ENCODE data around the gene GADL1.

Gene GADL1

DNA sequence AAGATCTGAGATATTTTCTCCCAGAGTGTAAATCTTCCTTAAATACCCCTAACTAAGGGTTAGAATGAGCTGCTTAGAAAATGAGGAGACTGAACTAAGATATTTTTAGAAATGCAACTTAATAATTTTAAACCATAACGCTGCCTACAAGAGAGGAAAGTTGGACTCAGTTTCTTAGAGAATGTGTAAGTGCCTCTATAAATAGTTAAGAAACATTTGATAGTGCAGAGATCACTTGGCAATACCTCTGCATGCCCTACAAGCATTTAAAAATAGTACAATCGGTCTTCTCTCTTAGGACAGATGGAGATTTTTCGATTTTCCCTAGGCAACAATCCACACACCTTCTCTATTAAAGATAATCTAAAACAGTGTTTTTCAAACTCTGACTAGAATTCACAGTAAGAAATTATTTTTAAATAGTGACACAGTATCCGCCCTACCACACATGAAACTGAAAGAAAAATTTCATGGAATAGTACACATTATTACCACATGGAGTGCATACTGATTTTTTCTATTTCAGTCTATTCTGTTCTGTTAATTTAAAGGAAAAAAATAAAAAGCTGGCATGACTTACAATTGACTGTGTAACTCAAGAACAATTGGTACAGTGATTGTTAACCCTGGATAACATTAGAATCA lies 83.2 kb downstream of the GADL1 start:
- DNase-seq = no peak

DNA sequence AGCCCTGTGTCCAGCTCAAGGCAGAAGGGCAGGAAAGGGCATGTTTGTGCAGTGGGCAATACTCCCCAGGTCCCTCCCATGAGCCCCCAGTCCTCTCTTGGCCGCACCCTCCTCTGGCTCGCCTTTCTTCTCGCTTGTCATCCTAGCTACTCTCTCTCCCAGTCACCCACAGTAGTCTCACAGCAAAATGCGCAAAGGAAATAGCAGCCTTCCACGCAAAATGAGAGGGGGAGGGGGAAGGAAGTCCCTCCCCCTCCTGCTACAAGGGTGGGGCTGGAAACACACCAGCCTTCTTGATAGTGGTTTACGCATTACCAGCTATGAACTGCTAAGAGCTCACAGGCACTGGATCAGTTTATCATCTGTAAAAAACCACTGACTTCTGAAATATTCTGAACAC lies 83.8 kb downstream of the GADL1 start:
- no peak for DNase-seq

DNA sequence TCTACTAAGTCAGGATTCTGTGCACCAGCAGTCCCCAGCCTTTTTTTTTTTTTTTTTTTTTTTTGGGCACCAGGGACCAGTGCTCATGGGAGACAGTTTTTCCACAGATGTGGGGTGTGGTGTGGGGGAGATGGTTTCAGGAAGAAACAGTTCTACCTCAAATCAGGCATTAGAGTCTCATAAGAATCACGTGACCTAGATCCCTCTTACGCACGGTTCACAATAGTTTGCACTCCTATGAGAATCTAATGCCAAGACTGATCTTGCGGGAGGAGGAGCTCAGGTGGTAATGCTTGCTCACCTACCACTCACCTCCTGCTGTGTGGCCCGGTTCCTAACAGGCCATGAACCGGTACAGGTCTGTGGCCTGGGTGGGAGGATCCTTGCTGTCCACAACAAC lies 88.8 kb downstream of the GADL1 start:
- DNase-seq = no peak

DNA sequence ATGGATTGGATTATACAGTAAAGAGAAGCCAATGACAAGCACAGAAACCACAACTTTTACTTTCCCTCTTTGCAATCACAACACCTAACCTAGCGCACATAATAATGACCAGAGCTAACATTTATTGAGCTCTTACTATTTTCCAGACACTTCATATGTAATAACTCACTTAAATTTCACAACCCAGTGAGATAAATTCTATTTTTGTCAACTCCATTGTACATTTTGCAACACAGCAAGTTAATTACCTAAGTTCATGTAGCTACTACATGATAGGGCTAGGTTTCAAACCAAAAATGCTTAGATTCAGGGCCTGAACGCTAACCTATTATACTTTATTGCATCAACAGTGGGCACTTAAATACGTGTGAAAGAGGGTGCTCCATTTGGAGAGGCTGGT lies 89.5 kb downstream of the GADL1 start:
- no peak for DNase-seq

DNA sequence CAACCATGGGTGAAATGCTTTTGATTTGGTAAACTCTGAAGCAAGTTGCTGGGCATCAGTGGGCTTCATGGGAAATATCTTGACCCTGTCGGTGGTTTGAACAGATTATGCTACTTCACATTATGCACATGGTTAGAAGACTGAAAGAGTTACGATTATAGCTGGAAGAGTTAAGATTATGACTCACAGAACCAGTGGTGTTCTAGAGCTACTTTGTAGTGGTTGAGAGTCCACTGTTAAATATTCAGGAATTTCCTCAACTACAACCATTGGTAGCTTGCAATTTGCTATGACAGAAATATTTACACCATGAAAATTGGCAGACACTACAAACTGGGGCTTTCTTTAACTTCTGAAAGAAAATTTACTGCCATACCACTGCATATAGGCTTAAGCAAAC lies 99.3 kb downstream of the GADL1 start:
- no peak for DNase-seq

DNA sequence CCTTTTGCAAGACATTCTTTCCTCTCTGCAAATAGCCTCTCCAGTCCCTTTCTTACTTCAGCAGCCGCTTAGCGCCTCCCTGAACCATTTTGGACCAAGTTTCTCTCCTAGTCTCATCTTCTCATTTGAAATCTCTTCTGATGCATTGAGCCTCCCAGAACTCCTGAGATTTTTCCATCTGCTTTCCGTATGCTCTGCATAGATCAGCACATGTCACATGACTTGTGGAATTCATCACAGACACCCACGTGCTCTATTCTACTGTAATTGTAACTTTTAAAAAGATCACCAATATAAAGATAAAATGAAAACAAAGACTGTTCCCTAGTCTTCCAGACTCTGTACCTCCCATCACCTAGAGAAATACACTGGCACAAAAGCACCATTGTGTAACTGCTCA lies 100.7 kb downstream of the GADL1 start:
- no peak for DNase-seq

DNA sequence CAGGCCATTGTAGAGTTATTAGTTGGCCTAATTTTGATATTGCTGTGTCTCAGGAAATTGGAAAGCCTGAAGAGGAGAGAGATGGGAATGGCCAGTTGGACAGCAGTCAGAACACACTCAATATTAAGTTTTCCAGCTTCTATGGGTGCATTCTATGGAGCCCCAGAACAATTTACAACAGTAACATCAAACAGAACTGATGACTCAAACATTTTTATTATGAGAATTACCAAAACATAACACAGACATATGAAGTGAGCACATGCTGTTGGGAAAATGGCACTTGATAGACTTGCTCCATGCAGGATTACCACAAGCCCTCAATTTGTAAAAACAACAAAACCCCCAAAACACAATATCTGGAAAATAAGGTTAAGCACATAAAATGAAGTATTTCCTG lies 104.3 kb downstream of the GADL1 start:
- no peak for DNase-seq

DNA sequence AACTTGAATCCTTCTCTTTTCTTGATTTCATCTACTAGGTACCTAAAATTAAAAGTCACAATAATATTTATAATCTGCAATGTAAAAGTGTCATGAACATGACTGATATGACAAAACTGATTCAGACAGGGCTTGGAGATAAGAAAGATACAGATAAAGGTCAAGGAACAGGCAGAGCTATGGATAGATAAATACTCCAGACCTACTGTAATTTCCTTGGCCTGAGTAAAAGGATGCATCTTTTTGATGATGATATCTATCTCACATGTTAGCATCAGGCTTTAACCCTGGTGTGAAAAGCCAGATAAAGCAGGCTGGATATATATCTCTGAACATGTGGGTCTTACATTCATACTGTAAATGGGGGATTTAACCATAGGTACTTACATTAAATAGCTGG lies 108.1 kb downstream of the GADL1 start:
- no peak for DNase-seq

DNA sequence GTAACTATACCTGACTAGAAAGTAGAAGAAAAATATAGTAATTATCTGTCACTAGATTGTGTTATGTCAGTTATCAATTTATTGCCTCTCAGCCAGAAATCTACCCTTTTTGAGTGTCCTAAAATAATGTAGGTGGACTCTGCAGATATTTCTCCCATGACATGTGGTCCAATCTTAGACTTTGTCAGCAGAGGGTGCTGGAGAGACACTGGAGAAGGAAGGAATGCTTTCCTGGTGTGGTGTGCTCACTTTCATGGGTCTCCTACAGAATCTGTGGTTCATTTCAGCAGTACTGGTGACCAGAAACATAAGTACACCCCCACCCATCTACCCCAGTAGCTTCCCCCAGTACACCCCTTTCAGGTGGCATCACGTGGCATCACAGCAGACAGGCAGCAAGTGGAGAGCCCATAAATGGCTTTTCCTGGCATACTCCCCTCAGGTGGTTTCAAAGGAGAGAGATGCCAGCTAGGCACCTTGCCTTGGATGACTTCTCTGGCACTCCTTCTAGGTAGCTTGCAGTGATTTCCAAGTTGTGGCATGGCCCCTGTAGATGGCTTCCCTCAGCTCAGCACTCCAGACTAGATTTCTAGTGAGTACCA lies 114.7 kb downstream of the GADL1 start:
- no peak for DNase-seq

DNA sequence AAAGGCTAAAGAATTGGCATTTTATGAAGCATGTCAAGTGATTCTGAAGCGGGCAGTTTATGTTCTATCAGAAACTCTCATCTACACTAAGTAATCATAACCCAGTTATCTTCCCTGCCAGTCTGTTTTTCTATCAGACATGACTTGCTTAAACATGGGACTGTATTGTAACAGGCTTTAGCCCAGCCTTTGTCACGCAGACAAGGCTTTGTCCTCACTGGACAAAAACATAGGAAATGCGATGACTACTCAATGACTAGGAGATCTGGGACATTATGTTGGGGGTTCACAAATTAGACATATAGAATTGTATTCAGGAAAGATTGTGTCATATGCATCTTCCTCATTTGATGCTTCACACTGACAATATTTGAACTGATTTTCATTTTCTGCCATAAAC lies 115.5 kb downstream of the GADL1 start:
- no peak for DNase-seq

DNA sequence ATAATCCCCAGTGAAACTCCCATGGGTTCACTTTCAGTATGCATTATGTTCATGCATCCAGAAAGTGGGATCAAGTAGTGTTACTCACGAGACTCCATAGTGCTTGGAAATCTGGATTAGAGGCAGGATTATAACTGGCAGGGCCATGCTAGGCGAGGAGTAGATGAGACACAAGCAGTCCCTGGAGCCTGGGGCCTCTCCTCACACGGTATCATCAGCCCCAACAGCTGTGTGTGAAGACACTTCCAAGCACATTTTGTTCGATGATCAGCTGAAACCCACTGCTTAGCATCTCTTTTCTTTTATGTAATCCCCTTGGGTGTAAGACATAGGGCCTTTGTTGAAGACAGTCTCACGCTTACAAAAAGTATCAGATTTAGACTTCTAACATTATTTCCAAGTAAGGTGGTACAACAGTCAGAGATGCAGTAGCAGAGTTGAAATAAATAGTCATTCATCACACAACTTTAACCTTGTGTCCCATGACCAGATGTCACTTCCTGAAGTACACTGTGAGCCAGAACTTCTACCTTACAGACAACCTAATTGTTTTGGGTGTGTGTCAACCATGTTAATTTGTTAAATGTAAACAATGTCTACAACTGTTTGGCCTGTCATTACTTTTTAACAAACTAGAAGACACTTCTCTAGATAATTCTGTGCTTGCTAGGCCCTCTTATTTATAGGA lies 116.9 kb downstream of the GADL1 start:
- DNase-seq = no peak

DNA sequence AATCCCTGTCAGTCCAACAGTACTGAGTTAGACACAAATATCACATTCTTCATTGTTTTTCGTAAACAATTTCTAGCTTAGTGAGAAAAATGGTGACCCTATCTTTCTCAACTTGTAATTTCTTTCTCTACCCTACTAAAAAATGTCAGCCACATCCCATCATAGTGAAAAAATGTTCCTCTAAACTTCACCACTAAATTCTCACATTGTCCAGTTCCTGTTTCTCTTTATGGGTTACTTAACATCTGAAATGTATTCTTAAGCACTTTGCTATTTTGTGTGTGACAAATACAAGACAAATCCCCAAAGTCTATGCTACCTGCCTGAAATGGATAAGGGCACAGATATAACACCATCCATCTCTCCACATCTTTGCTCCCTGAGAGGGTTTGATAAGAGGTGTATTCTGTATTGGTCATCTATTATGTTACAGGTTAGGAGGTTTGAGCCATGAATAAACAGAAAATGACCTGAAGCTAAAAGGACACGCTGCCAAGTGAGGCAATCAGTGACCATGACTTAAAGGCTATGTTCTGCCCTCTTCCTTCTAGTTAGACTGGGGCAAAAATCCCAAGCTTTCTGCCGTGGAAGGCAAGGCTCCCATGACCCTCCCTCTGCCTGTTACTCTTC lies 118.2 kb downstream of the GADL1 start:
- no peak for DNase-seq

DNA sequence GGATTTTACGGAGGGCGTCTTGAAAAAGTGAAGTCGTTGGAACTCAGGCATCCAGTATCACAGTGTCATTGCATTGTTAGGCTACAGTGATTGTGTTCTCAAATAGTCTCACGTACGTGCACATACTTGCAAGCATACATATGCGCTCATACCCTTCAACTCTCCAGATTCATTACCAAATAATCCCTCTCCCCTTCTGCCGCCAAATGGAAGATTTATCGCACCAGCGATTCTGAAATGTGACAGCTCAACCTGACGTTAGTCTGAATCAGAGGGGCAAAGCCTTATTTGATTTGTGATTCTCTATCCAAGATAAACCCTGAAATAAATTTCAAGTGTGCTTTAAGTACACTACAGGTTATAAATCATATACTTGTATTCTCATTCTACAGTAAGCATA lies 119.4 kb downstream of the GADL1 start:
- DNase-seq = no peak

DNA sequence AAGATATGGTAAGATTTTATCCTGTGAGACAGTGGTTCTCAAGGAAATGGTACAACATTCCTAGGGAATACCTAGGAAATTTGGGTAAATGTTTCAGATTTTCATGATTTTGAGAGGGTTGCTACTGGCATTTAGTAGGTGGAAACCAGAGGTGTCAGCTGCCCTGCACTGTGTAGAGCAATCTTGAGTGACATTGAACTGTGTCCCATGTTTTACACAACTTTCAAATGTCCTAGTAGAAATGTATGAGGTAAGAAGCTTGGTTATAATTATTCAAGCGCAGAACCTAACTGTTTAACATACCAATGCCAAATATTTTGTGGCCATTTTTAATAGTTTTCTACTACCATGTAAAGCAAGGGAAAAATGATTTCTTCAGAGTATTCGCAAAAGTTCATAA lies 120.4 kb downstream of the GADL1 start:
- no peak for DNase-seq

DNA sequence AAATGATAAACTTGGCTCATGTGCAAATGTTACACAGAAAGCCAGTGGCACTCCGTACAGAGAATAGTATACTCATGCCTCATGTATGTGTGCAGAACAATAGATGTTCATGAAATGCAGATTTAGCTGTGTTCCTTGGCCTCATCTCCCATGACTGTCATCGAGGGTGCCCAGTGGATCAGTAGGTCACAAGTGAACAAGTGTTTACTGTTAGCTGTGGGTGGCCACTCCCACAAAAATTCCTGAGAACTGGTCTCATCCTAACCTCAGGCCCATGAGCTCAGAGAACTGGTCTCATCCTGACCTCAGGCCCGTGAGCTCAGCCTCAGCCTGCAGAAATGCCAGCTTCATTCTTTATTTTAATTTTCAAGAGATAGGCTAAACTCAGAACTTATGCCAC lies 124.1 kb downstream of the GADL1 start:
- DNase-seq = peak in 5 of 58 donors; percentile 2 to 42 (median 8)

DNA sequence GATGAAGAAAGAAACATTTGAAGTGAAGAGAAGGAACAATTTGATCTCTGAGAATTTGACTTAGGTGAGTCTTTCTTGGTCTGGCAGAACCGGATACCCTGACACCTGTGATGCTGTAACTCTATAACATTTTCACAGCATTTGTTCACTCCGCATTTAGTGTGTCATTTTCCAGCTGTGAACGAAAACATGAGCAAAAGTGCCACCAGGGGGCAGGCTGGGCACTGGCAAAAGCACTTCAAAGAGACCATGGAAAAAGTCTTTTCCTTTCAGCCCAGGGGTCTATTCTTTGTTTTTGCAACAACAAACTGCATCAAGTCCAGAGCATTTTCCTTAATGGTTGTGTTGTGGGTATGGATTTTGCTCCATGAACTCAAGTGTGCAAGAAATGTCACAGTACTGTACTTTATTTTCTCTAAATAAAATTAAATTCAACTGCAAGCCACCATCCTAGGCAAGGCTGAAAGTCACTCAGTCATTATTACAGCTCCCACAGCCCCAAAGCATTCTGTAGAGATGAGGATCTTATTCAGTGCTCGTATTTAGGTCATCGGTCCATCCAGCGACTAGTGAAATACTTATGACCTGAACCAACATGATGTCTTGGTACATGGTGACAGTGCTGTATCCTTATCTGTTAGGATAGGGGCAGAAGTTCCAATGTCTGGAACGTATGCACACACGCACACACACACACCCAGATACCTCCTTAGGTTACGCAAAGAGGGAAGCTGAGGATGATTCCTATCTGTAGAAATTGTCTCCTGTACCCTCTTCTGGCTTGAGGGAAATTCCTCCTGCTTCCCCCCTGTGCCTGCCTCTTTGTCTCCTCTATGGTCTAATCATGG lies 125.5 kb downstream of the GADL1 start:
- DNase-seq = peak in 50 of 58 donors; percentile 1 to 78 (median 21)

DNA sequence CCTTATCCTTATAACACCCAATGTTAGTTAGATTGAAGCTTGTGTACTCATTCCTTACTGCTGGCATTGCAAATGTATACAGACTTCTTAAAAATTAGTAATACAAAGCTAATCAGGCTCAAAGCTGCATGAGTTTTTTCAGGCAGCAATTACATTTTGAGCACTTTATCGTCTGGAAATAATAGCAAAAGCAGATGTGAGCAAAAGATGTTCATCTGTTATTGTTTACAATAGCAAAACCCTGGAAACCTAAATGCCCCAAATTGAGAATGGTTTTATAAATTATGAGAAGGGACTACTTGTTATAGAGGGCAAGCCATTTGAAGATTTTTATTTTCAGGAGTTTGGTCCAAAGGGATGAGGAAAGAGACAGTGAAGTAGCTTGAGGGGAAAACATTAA lies 126.4 kb downstream of the GADL1 start:
- no peak for DNase-seq

DNA sequence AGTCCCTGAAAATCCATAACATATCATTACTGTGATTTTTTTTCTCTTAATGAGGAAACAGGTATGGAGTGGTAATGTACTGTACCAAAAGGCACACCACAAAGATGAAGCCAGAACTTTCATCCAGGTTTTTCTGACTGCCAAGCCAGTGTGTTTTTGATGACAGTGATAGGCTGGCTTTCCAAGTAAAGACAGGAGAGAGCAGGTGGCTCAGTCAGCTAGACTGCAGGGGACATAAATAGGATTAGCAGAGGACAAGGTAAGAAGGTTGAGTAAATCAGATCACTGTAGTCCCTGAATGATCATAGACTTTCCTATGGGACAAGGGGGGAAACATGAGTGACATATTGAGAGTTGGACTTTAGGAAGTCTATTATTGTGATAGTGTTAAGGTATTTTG lies 127.9 kb downstream of the GADL1 start:
- no peak for DNase-seq

DNA sequence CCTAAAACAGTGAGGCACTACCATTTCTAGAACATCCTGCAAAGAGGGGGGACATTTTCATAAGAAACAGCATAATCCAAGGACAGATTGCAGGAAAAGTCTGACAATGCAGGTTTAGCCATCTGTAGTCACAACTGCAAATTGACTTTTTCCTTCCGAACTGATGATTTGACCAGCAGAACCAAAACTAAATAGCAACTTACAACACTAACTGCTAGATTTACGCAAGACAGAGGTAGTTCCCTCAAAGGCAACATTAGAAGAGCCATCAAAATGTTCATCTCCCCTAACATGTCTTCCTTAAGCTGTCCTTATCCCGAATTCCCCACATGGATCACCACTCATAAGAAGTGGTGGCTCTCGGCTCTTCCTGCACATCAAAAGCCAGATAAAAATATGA lies 129.6 kb downstream of the GADL1 start:
- no peak for DNase-seq

DNA sequence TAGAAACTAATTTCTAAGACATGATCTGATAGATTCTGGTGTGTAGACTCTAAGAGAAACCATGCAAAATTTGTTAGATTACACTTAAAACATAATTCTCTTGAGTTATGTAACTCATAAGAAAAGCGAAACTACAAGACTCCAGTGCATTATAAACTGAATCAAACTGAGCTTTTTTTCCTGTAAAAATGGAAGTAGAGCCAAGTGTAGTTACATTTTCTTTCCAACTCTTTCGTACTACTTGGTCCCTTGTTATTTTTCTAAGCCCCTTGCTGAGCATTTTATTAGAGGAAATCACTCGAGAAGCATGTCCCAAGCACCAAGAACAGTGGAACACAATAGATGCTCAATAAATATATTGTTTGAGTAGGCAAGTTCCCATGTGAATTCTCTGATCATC lies 130.2 kb downstream of the GADL1 start:
- no peak for DNase-seq

DNA sequence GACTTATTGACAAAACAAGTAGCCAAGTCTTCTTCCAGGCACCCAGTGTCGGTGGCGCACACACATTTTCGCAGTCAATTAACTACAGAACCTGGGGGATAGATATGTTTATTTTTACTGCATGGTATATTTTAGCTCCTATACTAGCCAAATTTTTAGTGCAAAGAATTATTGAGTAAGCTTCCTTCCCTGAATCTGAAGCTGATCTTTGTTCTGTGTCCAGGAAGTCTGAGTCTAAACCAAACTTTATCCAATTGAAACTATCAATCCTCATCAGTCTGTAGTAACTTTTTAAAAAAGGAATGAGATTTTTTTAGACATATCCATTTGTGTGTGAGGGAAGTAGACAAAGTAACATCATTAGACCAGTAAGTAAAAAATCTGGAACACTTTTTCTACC lies 133.1 kb downstream of the GADL1 start:
- no peak for DNase-seq

DNA sequence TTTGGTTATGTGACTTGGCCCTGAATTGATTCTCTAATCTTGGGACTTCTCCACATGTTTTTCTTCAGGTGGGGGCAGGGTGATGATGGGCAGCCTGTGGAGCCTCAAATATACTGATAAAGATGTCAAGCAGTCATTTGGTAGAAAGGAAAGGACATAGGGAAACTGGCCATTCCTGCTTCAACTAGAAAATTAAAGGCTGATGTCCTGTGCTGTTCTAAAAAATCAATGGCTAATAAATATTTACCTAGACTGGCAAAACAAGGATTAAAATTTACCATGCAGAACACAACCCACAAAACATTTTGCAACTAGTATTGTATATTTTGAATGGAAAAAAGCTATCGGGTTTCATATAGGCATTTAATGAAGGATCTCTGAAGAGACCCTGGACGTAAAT lies 133.7 kb downstream of the GADL1 start:
- no peak for DNase-seq

Data from anterior cingulate cortex (tissue), 58 donors.